H9 (cell line): ENCODE results near the gene USP36. TPM values are rescaled to one million over a fixed set of nuclear protein-coding genes. Genes with fewer than 3 reads are reported as not detected.

Experiments
- DNase-seq: peaks from one replicate; pipeline ENCODE4 v3.0.0-alpha.2; 2017
- H2AFZ ChIP-seq: one replicate; pipeline ENCODE4 v1.6.1; 2013; ENCODE audit warnings: mild to moderate bottlenecking, low read length, control low read depth, moderate library complexity
- H2AK5ac ChIP-seq: 2 replicates; pipeline ENCODE4 v1.6.1; 2013; ENCODE audit warnings: low read length, control low read depth, mixed read lengths; ENCODE audit not compliant: insufficient read length
- H2BK120ac ChIP-seq: one replicate; pipeline ENCODE4 v1.6.1; 2013; ENCODE audit warnings: low read depth, mild to moderate bottlenecking, low read length, control low read depth, inconsistent platforms; ENCODE audit not compliant: poor library complexity, severe bottlenecking
- H2BK12ac ChIP-seq: 2 replicates; pipeline ENCODE4 v1.6.1; 2013; ENCODE audit warnings: low read length, control low read depth, mixed read lengths, low read depth; ENCODE audit not compliant: insufficient read length
- H2BK15ac ChIP-seq: 2 replicates; pipeline ENCODE4 v1.6.1; 2013; ENCODE audit warnings: low read depth, low read length, control low read depth
- H2BK20ac ChIP-seq: one replicate; pipeline ENCODE4 v1.6.1; 2013; ENCODE audit warnings: low read depth, mild to moderate bottlenecking, low read length, control low read depth, inconsistent platforms; ENCODE audit not compliant: poor library complexity, severe bottlenecking
- H2BK5ac ChIP-seq: 2 replicates; pipeline ENCODE4 v1.6.1; 2013; ENCODE audit warnings: low read length, control low read depth, mixed read lengths; ENCODE audit not compliant: insufficient read length
- H3K14ac ChIP-seq: 2 replicates; pipeline ENCODE4 v1.6.1; 2013; ENCODE audit warnings: low read length, control low read depth; ENCODE audit not compliant: insufficient read depth
- H3K18ac ChIP-seq: 2 replicates; pipeline ENCODE4 v1.6.1; 2013; ENCODE audit warnings: low read depth, mild to moderate bottlenecking, mixed read lengths, low read length, control low read depth; ENCODE audit not compliant: insufficient read length
- H3K23ac ChIP-seq: 2 replicates; pipeline ENCODE4 v1.6.1; 2013; ENCODE audit warnings: low read length, control low read depth, mixed read lengths, low read depth; ENCODE audit not compliant: insufficient read length
- H3K23me2 ChIP-seq: 2 replicates; pipeline ENCODE4 v1.6.1; 2013; ENCODE audit warnings: low read depth, mild to moderate bottlenecking, mixed read lengths, low read length, control low read depth; ENCODE audit not compliant: insufficient read length, poor library complexity, severe bottlenecking
- H3K27ac ChIP-seq: 2 replicates; pipeline ENCODE4 v1.5.1; 2013; ENCODE audit warnings: low read length, control low read depth, mixed read lengths, low read depth; ENCODE audit not compliant: insufficient read length
- H3K27me3 ChIP-seq: 2 replicates; pipeline ENCODE4 v1.6.1; 2013; ENCODE audit warnings: low read length, control low read depth, inconsistent platforms; ENCODE audit not compliant: insufficient read depth
- H3K4ac ChIP-seq: 2 replicates; pipeline ENCODE4 v1.6.1; 2013; ENCODE audit warnings: low read depth, mild to moderate bottlenecking, control low read depth, inconsistent platforms, low read length, moderate library complexity
- H3K4me1 ChIP-seq: 2 replicates; pipeline ENCODE4 v1.6.1; 2013; ENCODE audit warnings: low read length, control low read depth, inconsistent platforms; ENCODE audit not compliant: insufficient read depth
- H3K4me2 ChIP-seq: 2 replicates; pipeline ENCODE4 v1.6.1; 2013; ENCODE audit warnings: low read length, control low read depth, mixed read lengths; ENCODE audit not compliant: insufficient read length, insufficient read depth
- H3K56ac ChIP-seq: 2 replicates; pipeline ENCODE4 v1.6.1; 2013; ENCODE audit warnings: low read depth, mild to moderate bottlenecking, mixed read lengths, low read length, control low read depth; ENCODE audit not compliant: insufficient read length
- H3K79me1 ChIP-seq: 2 replicates; pipeline ENCODE4 v1.6.1; 2013; ENCODE audit warnings: low read depth, mild to moderate bottlenecking, moderate library complexity, low read length, control low read depth, inconsistent platforms; ENCODE audit not compliant: insufficient read depth, poor library complexity, severe bottlenecking
- H3K79me2 ChIP-seq: 2 replicates; pipeline ENCODE4 v1.6.1; 2013; ENCODE audit warnings: low read length, control low read depth, inconsistent platforms; ENCODE audit not compliant: insufficient read depth
- H3K9ac ChIP-seq: 2 replicates; pipeline ENCODE4 v1.6.1; 2013; ENCODE audit warnings: low read length, control low read depth, mixed read lengths; ENCODE audit not compliant: insufficient read length; ENCODE audit errors: extremely low read depth
- H3K9me3 ChIP-seq: one replicate; pipeline ENCODE4 v1.6.1; 2013; ENCODE audit warnings: low read depth, low read length, inconsistent platforms; ENCODE audit not compliant: control insufficient read depth
- H3T11ph ChIP-seq: one replicate; pipeline ENCODE4 v1.6.1; 2013; ENCODE audit warnings: mild to moderate bottlenecking, low read length, control low read depth, inconsistent platforms
- H4K20me1 ChIP-seq: one replicate; pipeline ENCODE4 v1.6.1; 2013; ENCODE audit not compliant: control insufficient read depth, insufficient read length, insufficient read depth
- H4K5ac ChIP-seq: 2 replicates; pipeline ENCODE4 v1.6.1; 2013; ENCODE audit warnings: low read depth, mild to moderate bottlenecking, mixed read lengths, low read length, control low read depth; ENCODE audit not compliant: insufficient read length
- H4K8ac ChIP-seq: replicated peaks from 2 replicates; pipeline ENCODE4 v1.6.1; 2013; ENCODE audit warnings: low read length, control low read depth, mixed read lengths, low read depth; ENCODE audit not compliant: insufficient read length
- H4K91ac ChIP-seq: 2 replicates; pipeline ENCODE4 v1.6.1; 2013; ENCODE audit warnings: low read depth, mild to moderate bottlenecking, moderate library complexity, mixed read lengths, low read length, control low read depth; ENCODE audit not compliant: insufficient read length
- H3K27ac Mint-ChIP-seq, 3 experiments: 2 replicates in 2 of 3; 3 replicates in 1 of 3; pipeline ENCODE4 v1.8.0; 2020 to 2021; ENCODE audit warnings: mixed read lengths in 3 of 3, mild to moderate bottlenecking in 1 of 3, moderate library complexity in 1 of 3
- H3K27me3 Mint-ChIP-seq: 2 replicates; pipeline ENCODE4 v1.8.0; 2021; ENCODE audit warnings: low read depth, mild to moderate bottlenecking, moderate library complexity, mixed read lengths
- H3K36me3 Mint-ChIP-seq, 3 experiments: 2 replicates in 2 of 3; 3 replicates in 1 of 3; pipeline ENCODE4 v1.8.0; 2020 to 2021; ENCODE audit warnings: low read depth in 3 of 3, mixed read lengths in 3 of 3; ENCODE audit not compliant: insufficient read depth in 1 of 3
- H3K4me1 Mint-ChIP-seq, 2 experiments: 2 replicates each; pipeline ENCODE4 v1.8.0; 2020; ENCODE audit warnings: mixed read lengths in 2 of 2
- H3K4me3 Mint-ChIP-seq, 2 experiments: 2 replicates in 1 of 2; 3 replicates in 1 of 2; pipeline ENCODE4 v1.8.0; 2020 to 2021; ENCODE audit warnings: mild to moderate bottlenecking in 2 of 2, mixed read lengths in 2 of 2, moderate library complexity in 1 of 2
- H3K9me3 Mint-ChIP-seq, 2 experiments: 2 replicates in 1 of 2; 3 replicates in 1 of 2; pipeline ENCODE4 v1.8.0; 2020; ENCODE audit warnings: mild to moderate bottlenecking in 2 of 2, mixed read lengths in 2 of 2, moderate library complexity in 1 of 2
- CTCF ChIP-seq: fragments of 200-600 bp; sonication (generic); conservative IDR thresholded peaks from 3 replicates; pipeline ENCODE4 v1.8.0; 2021; ENCODE audit warnings: antibody characterized with exemption, mild to moderate bottlenecking
- WGBS: extraction: QIAGEN DNeasy Blood & Tissue Kit; methylation state at CpG from one replicate; pipeline ENCODE4 v1.1.7; 2013; ENCODE audit warnings: missing lambda C conversion rate, low lambda C conversion rate, mixed read lengths; ENCODE audit not compliant: insufficient read length; ENCODE audit errors: extremely low coverage; 5-methylcytosine and 5-hydroxymethylcytosine counted together
- total RNA-seq: library from RNA; stranded (reverse); gene quantifications from 2 replicates; pipeline ENCODE4 v1.2.1, GENCODE V29; 2021

Gene USP36
- total RNA-seq, 1 experiment from 2014 or later: 106 TPM

DNA sequence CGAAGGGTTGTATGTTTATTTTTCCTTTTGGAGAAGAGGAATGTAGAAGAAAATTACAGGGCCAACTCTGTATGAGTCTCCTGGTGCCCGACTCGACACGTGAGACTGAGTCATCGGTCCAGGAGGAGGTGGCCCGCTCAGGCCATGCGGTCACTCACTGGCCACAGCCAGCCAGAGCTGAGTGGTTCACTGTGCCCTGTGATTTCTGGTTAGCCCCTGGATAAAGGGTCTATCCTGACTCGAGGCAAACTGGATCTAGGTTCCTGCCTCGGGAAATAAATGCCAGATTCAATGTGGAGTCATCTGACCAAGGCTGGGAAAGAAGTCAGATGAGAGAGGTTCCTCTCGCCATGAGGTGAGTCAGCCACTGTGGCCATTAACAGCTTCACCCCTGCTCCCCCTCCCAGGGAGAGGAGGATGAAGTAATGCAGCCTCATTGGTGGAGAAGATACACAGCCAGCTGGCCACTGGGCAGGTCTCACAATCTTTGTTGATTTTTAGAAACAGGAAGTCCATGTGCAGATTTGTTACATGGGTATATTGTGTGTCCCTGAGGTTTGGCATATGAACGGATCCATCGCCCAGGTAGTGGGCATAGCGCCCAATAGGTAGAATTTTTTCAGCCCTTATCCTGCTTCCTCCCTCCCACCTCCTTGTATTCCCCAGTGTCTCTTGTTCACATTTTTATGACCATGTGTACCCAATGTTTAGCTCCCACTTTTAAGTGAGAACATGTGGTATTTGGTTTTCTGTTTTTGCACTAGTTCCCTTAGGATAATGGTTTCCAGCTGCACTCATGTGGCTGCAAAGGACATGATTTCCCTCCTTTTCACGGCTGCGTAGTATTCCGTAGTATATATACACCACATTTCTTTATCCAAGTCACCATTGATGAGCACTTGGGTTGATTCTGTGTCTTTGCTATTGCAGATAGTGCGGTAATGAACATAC is 21.7 kb upstream of the USP36 start:
- Histone ChIP-seq H3K9ac (no peak overlapping the region), H3K23me2 (no peaks in the 10 kb centered on the region), H2BK15ac (no peak overlapping the region), H4K8ac (no peak overlapping the region), H3K79me2 (no peaks in the 10 kb centered on the region), H4K91ac (no peak overlapping the region), H3K4ac (no peak overlapping the region), H2BK120ac (no peak overlapping the region), H3K79me1 (no peaks in the 10 kb centered on the region), H3K23ac (no peak overlapping the region), H3K4me2 (no peak overlapping the region), H3K18ac (no peak overlapping the region), H3K14ac (no peak overlapping the region), H2BK20ac (no peak overlapping the region), H3T11ph (no peak overlapping the region), H3K27me3 (no peaks in the 10 kb centered on the region), H3K9me3 (no peaks in the 10 kb centered on the region), H2BK5ac (no peak overlapping the region), H3K27ac (no peak overlapping the region), H3K4me1 (no peaks in the 10 kb centered on the region; the same call in 1 of the 2 replicates), H2AFZ (no peak overlapping the region), H2BK12ac (no peak overlapping the region), H4K20me1 (no peaks in the 10 kb centered on the region), H3K56ac (no peak overlapping the region), H4K5ac (no peak overlapping the region), H2AK5ac (no peak overlapping the region)
- Mint-ChIP-seq H3K27me3 (no peaks in the 10 kb centered on the region), H3K27ac (no peak overlapping the region), H3K4me3 (no peak overlapping the region), H3K4me1 (peaks cover 2 to 5% of the 10 kb centered on the region in 2 experiments; a peak in 1 of 4 replicates), H3K9me3 (no peaks in the 10 kb centered on the region), H3K36me3 (peaks cover 1 to 10% (median 6%) of the 10 kb centered on the region in 3 experiments; a peak in 6 of 7 replicates)
- TF ChIP-seq CTCF: no peak
- no peak for DNase-seq
- WGBS: 100% methylated on average over 1 of the region's 17 CpGs
